Peyer's patch (tissue), 4 donors: ENCODE results near the gene LDB3. TPM values are rescaled to one million over a fixed set of nuclear protein-coding genes. Genes with fewer than 3 reads are reported as not detected.

Experiments
- DNase-seq, 3 donors: peaks; one replicate each; pipeline ENCODE4 v3.0.0-alpha.2; 2017 to 2019
- H3K27ac ChIP-seq, 4 donors: fragments of 200-600 bp; sonication (generic); one replicate each; pipeline ENCODE4 v1.5.1; 2016 to 2019
- H3K27me3 ChIP-seq, 2 donors: fragments of 200-600 bp; sonication (generic); one replicate each; pipeline ENCODE4 v1.5.1; 2019
- H3K36me3 ChIP-seq, 3 donors: fragments of 200-600 bp; sonication (generic); one replicate each; pipeline ENCODE4 v1.5.1; 2016 to 2019
- H3K4me1 ChIP-seq, 4 donors: fragments of 200-600 bp; sonication (generic); one replicate each; pipeline ENCODE4 v1.5.1; 2016 to 2019
- H3K4me3 ChIP-seq, 4 donors: fragments of 200-600 bp; sonication (generic); 1 replicate in 3 of 4; 2 replicates in 1 of 4; pipeline ENCODE4 v1.5.1; 2016 to 2019; ENCODE audit warnings: mild to moderate bottlenecking in 1 of 4
- H3K9me3 ChIP-seq, 4 donors: fragments of 200-600 bp; sonication (generic); one replicate each; pipeline ENCODE4 v1.5.1; 2016 to 2019; ENCODE audit warnings: mild to moderate bottlenecking in 1 of 4
- POLR2A ChIP-seq, 2 donors: fragments of 450-650 bp; IDR thresholded peaks; one replicate each; pipeline ENCODE4 v1.5.1; 2017; ENCODE audit warnings: antibody characterized with exemption in 2 of 2, mild to moderate bottlenecking in 2 of 2, moderate library complexity in 2 of 2
- total RNA-seq, 4 donors: library from RNA; depleted of rRNA; stranded (reverse); fragments of >200 nt; gene quantifications; one replicate each; pipeline ENCODE4 v1.1.0, GENCODE V29; 2016
- TF ChIP-seq, protein P1 (sequence below), 6 experiments: fragments of 450-650 bp in 4 of 6; fragments of 200-600 bp in 2 of 6; sonication (generic) in 1 of 6; IDR thresholded peaks; one replicate each; pipeline ENCODE4 v1.5.1; 2017 to 2019; ENCODE audit warnings: antibody characterized with exemption in 6 of 6, mild to moderate bottlenecking in 3 of 6, moderate library complexity in 1 of 6

Gene LDB3
- total RNA-seq, 4 donors from 2014 or later, result 1.3 to 9.1 (median 2.3) TPM

DNA sequence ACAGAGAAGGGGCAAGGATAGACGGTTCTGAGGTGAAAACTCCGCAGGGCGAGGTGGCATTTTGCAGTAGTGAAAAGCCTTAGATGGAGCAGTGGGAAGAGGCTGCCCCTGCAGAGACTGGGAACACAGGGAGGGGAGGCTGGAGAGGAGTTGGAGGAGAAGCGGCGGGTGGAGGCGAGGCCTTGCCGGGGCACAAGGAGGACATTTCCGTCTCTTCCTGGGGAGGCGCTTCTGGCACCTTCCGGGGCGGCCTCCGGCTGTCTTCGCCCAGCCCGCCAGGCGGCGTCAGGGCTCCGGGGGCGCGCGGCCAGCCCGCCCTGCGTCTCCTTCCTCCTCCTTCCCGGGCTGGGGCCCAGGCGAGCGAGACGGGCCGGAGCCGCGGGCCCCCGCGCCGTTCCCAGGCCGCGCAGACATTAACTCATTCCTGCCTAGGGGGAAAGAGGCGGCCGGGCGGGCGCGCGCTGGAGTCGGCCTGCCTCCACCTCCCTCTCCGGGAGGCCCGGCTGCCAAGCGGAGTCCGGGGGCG lies 42.7 kb downstream of the LDB3 start:
- no peaks in the 10 kb centered on the region for H3K9me3 ChIP-seq
- peak overlapping the region; percentile 81 to 95 (median 84) for H3K4me3 ChIP-seq
- peak; percentile 59 to 72 for TF ChIP-seq POLR2A (IDR thresholded peaks at IDR 0.05)
- TF ChIP-seq, protein P1, sequence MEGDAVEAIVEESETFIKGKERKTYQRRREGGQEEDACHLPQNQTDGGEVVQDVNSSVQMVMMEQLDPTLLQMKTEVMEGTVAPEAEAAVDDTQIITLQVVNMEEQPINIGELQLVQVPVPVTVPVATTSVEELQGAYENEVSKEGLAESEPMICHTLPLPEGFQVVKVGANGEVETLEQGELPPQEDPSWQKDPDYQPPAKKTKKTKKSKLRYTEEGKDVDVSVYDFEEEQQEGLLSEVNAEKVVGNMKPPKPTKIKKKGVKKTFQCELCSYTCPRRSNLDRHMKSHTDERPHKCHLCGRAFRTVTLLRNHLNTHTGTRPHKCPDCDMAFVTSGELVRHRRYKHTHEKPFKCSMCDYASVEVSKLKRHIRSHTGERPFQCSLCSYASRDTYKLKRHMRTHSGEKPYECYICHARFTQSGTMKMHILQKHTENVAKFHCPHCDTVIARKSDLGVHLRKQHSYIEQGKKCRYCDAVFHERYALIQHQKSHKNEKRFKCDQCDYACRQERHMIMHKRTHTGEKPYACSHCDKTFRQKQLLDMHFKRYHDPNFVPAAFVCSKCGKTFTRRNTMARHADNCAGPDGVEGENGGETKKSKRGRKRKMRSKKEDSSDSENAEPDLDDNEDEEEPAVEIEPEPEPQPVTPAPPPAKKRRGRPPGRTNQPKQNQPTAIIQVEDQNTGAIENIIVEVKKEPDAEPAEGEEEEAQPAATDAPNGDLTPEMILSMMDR (IDR thresholded peaks at IDR 0.05), result peak; percentile 81 to 99 (median 94)
- DNase-seq, result peak; percentile 77 to 93 (median 93)
- no peaks in the 10 kb centered on the region for H3K27me3 ChIP-seq
- H3K36me3 ChIP-seq, result no peaks in the 10 kb centered on the region
- peaks cover 0 to 4% (median 1%) of the 10 kb centered on the region in 4 donors for H3K4me1 ChIP-seq
- peak overlapping the region; percentile 94 to 98 (median 96) for H3K27ac ChIP-seq

DNA sequence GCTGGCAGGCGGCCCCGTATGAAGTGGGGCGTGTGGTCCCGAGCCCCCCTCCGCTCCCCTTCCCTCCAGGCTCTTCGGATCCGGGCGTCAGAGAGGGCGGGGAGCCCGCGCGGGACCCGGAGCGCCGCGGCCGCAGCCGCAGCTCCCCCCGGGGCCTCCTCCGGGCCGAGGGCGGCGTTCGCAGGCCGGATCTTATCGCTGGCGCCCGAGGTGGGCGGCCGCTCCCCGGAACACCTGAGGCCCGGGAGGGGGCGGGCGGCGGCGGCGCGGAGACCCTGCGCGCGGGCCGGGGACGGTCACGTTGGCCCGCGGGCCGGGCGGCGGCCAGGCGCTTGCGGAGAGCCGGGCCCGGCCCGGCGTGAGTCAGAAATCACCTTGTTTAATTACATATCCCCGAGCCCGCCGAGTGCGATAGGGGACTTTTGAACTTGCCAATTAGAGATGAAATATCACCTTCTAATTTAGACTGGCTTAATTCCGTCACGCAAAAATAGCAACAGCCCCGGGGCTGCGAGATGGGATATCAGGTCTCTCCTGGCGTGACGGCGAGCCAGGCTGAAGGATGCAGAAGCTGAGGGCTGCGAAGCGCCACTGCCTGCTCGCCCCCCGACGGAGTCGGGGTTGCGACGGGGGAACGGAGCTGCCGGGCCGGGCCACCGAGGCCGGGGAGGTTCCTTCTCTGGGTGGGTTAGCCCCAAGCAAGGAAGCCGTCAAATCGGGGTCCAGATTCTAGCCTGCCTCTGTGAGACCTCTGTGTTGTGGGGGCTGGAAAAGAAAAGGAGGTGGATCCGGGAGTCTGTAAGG lies 43.4 kb downstream of the LDB3 start:
- Histone ChIP-seq H3K36me3 (no peaks in the 10 kb centered on the region), H3K4me1 (peaks cover 0 to 4% (median 1%) of the 10 kb centered on the region in 4 donors), H3K27ac (peak overlapping the region; percentile 94 to 98 (median 96)), H3K4me3 (peak overlapping the region; percentile 81 to 95 (median 84)), H3K27me3 (no peaks in the 10 kb centered on the region), H3K9me3 (no peaks in the 10 kb centered on the region)
- TF ChIP-seq, protein P1 (IDR thresholded peaks at IDR 0.05), result no peak
- peak in 1 of 2 donors; percentile 22 for TF ChIP-seq POLR2A (IDR thresholded peaks at IDR 0.05)
- peak; percentile 56 to 76 (median 75) for DNase-seq

DNA sequence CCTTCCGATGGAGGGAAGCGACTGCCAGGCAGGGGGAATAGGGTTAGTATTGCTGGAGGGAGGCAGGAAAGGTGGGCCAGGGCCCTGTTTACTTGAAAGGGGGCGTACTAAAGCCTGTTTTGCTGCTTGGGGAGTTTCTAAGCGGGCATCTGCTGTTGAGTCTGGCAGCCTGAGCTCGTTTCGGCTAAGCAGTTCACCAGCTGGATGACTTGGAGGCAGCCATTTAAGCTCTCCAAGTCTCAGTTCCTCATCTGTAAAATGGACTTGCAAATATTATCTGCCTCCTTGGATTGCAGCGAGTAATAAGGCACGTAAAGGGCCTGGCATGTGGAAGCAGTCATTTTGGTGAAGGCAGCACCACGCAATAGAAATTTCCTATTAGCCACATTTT lies 44.0 kb downstream of the LDB3 start:
- H3K4me1 ChIP-seq, result peaks cover 0 to 4% (median 1%) of the 10 kb centered on the region in 4 donors
- no peaks in the 10 kb centered on the region for H3K27me3 ChIP-seq
- H3K27ac ChIP-seq, result peak overlapping the region; percentile 94 to 98 (median 96)
- no peaks in the 10 kb centered on the region for H3K9me3 ChIP-seq
- no peaks in the 10 kb centered on the region for H3K36me3 ChIP-seq
- TF ChIP-seq POLR2A (IDR thresholded peaks at IDR 0.05), result no peak
- TF ChIP-seq, protein P1 (IDR thresholded peaks at IDR 0.05), result no peak
- peak overlapping the region; percentile 81 to 95 (median 84) for H3K4me3 ChIP-seq
- peak in 1 of 3 donors; percentile 30 for DNase-seq

DNA sequence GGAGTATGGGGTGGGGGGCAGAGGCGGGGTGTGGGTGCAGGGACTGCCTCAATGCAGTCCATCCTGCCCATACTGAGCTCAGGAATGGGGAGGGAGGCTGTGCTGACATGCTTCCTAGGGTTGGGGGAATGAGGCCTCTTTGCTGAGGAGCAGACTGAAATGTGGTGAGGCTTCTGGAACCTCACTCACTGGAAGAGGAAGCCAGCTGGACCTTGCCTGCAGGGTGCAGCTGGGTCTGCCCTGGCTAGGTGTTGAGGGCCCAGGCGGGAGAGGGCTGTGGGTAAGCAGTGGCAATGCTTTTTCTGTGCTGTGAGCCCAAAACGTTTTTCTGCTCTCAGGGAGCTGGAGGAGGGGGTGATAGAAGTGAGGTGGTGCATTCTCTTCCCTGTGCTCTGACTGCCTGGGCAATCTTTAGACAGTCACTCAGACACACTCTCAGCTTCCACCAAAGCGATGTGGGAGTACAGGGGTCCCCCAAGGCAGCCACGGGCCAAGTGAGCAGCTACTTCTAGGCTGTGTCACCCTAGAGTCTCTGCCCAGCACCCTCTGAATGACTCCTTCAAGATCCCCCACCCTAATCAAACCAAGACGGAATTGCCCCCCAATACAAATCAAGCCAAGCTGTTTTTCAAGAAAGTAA lies 47.0 kb downstream of the LDB3 start:
- no peak for TF ChIP-seq POLR2A (IDR thresholded peaks at IDR 0.05)
- TF ChIP-seq, protein P1 (IDR thresholded peaks at IDR 0.05), result no peak
- Histone ChIP-seq H3K27ac (no peak overlapping the region), H3K27me3 (no peaks in the 10 kb centered on the region), H3K4me3 (no peak overlapping the region), H3K36me3 (no peaks in the 10 kb centered on the region), H3K9me3 (no peaks in the 10 kb centered on the region), H3K4me1 (peaks cover 0 to 4% (median 1%) of the 10 kb centered on the region in 4 donors)
- DNase-seq, result no peak

DNA sequence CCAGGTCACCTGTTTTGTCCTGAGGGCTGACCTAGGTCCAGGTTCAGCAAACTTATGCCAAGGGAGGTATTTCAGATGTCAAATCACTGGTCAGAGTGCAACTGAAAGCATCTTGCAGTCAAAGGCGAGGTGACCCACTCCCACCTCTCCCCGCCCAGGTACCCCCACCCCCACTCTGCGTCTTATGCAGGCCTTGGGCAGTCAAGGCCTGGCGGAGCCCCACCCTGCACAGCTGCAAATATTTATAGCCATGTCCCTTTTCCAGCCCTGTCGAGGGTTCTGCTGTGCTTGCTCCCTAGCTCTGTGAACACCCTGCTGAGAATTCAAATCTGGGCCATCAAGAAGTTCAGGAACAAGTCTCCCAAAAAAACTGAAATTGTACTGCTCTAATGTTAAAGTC lies 47.5 kb downstream of the LDB3 start:
- DNase-seq, result no peak
- peaks cover 0 to 2% (median 0%) of the 10 kb centered on the region in 4 donors for H3K4me1 ChIP-seq
- no peak overlapping the region for H3K4me3 ChIP-seq
- H3K27ac ChIP-seq, result no peak overlapping the region
- TF ChIP-seq POLR2A (IDR thresholded peaks at IDR 0.05), result no peak
- TF ChIP-seq, protein P1 (IDR thresholded peaks at IDR 0.05), result no peak
- H3K27me3 ChIP-seq, result no peaks in the 10 kb centered on the region
- no peaks in the 10 kb centered on the region for H3K36me3 ChIP-seq
- no peaks in the 10 kb centered on the region for H3K9me3 ChIP-seq
